Upper lobe of right lung (tissue), 1 donor: ENCODE data around the gene USP51. TPM values are rescaled to one million over a fixed set of nuclear protein-coding genes. Genes with fewer than 3 reads are reported as not detected.
A peak's percentile ranks its signal among the peaks of the same experiment; 100 is the strongest.
"Not testable (repeated sequence)": the region's sequence is repeated elsewhere in the genome, so short reads cannot be mapped to it uniquely, and the experiment has no call there.

Experiments used
- ATAC-seq: fragments of 200-7000 bp; cut with Tn5 transposase; one replicate; pipeline ENCODE4 v1.9.1; 2020; ENCODE audit warnings: mild to moderate bottlenecking, moderate library complexity
- DNase-seq: peaks from one replicate; pipeline ENCODE4 v3.0.0-alpha.2; 2020
- H3K27ac ChIP-seq: fragments of 200-600 bp; one replicate; pipeline ENCODE4 v1.8.0; 2022
- H3K27me3 ChIP-seq: fragments of 200-600 bp; one replicate; pipeline ENCODE4 v1.8.0; 2022; ENCODE audit warnings: mild to moderate bottlenecking
- H3K36me3 ChIP-seq: fragments of 200-600 bp; one replicate; pipeline ENCODE4 v1.8.0; 2022
- H3K4me1 ChIP-seq: fragments of 200-600 bp; one replicate; pipeline ENCODE4 v1.8.0; 2022
- H3K4me3 ChIP-seq: fragments of 200-600 bp; one replicate; pipeline ENCODE4 v1.8.0; 2022; ENCODE audit warnings: mild to moderate bottlenecking
- H3K9me3 ChIP-seq: fragments of 200-600 bp; one replicate; pipeline ENCODE4 v1.8.0; 2022
- CTCF ChIP-seq: fragments of 200-600 bp; IDR thresholded peaks from one replicate; pipeline ENCODE4 v1.8.0; 2022; ENCODE audit warnings: antibody characterized with exemption
- intact Hi-C: fragments of 100-400 bp; cut with DNase I; formaldehyde crosslinking; loops from one replicate; pipeline ENCODE4 v1.11.0; 2022
- total RNA-seq: library from RNA; stranded (reverse); fragmentation: NEBNext Ultra II Directional; extraction: Animal tissue kit (Norgen Biotek cat#: 25700); gene quantifications from one replicate; pipeline ENCODE4 v1.2.1, GENCODE V29; 2021
- donor health status: DM: no; HTN: yes; CAD: no; lungs with severe emphysema.

USP51 gene
- total RNA-seq, 1 donor from 2014 or later: 3.7 TPM

- intact Hi-C loops, H3K27ac ChIP-seq, DNase-seq, H3K9me3 ChIP-seq, H3K4me3 ChIP-seq, H3K27me3 ChIP-seq, H3K36me3 ChIP-seq, H3K4me1 ChIP-seq: not testable (repeated sequence)
- ATAC-seq: peak; percentile 33
These were observed 18.9 kb upstream of the USP51 start for GRCh38 chrX:55508410-55509152.

GRCh38 chrX:55507699-55508098 lies 18.1 kb upstream of the USP51 start:
- intact Hi-C loops, ATAC-seq: not testable (repeated sequence)

GRCh38 chrX:55507010-55507409 lies 17.4 kb upstream of the USP51 start:
- H3K4me3 ChIP-seq, H3K36me3 ChIP-seq, H3K4me1 ChIP-seq, intact Hi-C loops, H3K9me3 ChIP-seq, H3K27me3 ChIP-seq, H3K27ac ChIP-seq, ATAC-seq, DNase-seq: not testable (repeated sequence)

More at GRCh38 chrX:55507699-55508098, 18.1 kb upstream of the USP51 start:
- H3K4me1 ChIP-seq, H3K27ac ChIP-seq, H3K4me3 ChIP-seq, H3K9me3 ChIP-seq, H3K36me3 ChIP-seq, H3K27me3 ChIP-seq, DNase-seq: not testable (repeated sequence)

DNA sequence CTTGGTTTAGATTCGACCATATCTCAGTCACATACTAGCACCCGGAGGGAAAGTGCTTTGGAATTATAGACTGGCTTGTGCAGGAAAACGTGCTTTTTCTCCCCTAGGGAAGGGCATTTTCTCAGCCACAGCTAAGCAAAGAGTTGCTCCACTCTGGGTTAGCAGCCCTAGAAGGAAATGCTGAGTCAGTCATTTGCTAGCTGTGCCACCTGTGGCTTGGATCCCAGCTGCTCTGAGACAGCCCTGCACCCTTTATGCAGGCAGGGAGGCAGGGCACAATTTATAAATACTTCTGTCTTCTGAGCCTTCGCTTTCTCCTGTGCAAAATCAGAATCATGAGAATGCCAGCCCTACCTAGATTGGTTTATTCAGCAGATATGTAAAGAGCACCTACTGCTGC lies 1.3 kb upstream of the USP51 start:
- no peak overlapping the region for H3K27ac ChIP-seq
- no peak overlapping the region for H3K4me3 ChIP-seq
- intact Hi-C loops: no loop called here
- DNase-seq (no peak), ATAC-seq (no peak)
- TF ChIP-seq CTCF: no peak
- H3K4me1 ChIP-seq: no peaks in the 10 kb centered on the region
- H3K36me3 ChIP-seq: no peaks in the 10 kb centered on the region
- H3K9me3 ChIP-seq: no peaks in the 10 kb centered on the region
- no peaks in the 10 kb centered on the region for H3K27me3 ChIP-seq

- no peak for TF ChIP-seq CTCF
- no peaks in the 10 kb centered on the region for H3K27me3 ChIP-seq
- no peaks in the 10 kb centered on the region for H3K9me3 ChIP-seq
- peak overlapping the region; percentile 93 for H3K27ac ChIP-seq
- ATAC-seq (no peak), DNase-seq (no peak)
- peak overlapping the region; percentile 67 for H3K4me3 ChIP-seq
- intact Hi-C loops: no loop called here
- H3K4me1 ChIP-seq: no peaks in the 10 kb centered on the region
- no peaks in the 10 kb centered on the region for H3K36me3 ChIP-seq
These were observed 473 bp upstream of the USP51 start for GRCh38 chrX:55490121-55490520.

DNA sequence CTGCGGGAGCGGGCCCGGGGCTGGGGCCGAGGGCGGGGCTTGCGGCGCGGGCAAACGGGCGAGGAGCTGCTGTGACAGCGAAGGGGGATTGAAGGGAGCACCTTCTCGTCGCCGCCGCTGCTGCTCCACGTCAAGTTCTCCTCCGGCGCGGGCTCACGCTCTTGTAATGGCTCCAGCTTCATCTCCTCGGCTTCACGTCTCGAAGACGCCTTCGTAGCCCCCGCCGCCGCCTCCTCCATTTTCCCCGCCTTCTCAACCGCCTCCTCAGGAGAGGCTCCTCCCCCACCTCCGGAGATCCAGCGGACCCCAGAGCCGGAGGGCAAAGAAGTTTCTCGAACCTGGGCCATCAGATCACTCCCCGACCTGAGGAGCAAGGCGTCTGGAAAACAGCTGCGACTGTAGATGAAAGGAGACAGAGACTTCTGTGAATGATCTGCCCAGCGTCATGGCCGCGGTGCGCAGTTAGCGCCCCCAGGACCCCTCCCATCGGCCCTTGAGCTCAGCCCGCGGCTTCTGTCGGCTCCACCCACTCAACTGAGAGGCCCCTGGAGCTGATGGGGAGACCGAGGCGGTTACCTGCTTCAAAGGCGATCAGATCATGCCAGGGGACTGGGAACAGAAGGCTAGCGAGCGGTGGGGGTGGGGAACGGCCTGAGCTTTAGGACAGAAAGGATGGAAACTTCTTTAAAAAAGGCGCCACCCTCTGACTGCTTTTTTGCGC lies 895 bp downstream of the USP51 start:
- no peaks in the 10 kb centered on the region for H3K4me1 ChIP-seq
- intact Hi-C loops: no loop called here
- no peaks in the 10 kb centered on the region for H3K36me3 ChIP-seq
- TF ChIP-seq CTCF: no peak
- no peaks in the 10 kb centered on the region for H3K9me3 ChIP-seq
- peak overlapping the region; percentile 93 for H3K27ac ChIP-seq
- H3K27me3 ChIP-seq: no peaks in the 10 kb centered on the region
- DNase-seq: peak; percentile 79
- peak overlapping the region; percentile 67 for H3K4me3 ChIP-seq
- peak; percentile 75 for ATAC-seq

DNA sequence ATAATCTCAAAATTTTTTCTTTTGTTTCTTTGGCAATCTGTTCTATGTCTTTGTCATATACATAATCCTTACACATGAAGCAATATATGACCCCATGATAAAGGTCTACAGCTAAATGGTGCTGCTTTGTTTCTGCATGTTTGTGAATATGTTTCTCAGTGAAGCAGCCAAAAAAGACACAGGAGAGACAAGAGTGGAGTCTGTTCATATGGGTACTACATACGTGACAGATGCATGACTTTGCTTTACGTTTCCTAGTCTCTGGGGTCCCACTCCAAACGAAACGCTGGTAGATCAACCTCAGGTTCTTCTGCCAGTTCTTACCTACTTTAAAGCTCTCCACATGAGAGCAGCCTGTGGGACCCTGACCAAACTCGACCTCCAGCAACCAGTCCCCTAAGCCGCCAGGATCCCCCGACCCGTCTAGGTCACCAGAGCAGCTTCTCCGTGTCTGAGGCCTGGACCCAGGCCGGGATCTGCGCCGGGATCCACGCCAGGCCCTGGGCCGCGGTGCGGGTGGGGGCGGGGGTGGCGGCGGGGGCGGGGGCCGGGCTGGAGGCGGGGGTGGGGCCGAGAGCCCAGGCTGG lies 1.5 kb downstream of the USP51 start:
- Histone ChIP-seq H3K9me3 (no peaks in the 10 kb centered on the region), H3K4me3 (peak overlapping the region; percentile 67), H3K4me1 (no peaks in the 10 kb centered on the region), H3K27ac (peak overlapping the region; percentile 93), H3K27me3 (no peaks in the 10 kb centered on the region), H3K36me3 (no peaks in the 10 kb centered on the region)
- ATAC-seq (peak; percentile 85), DNase-seq (no peak)
- no peak for TF ChIP-seq CTCF
- intact Hi-C loops: no loop called here
